MG63 (cell line): ENCODE results near the gene AP3S1. TPM values are rescaled to one million over a fixed set of nuclear protein-coding genes. Genes with fewer than 3 reads are reported as not detected.

Experiments
- total RNA-seq: library from RNA; depleted of rRNA; stranded (reverse); fragments of >200 nt; shearing (Covaris generic); gene quantifications from 2 replicates; pipeline ENCODE4 v1.2.3, GENCODE V29; 2014; ENCODE audit warnings: low replicate concordance; rRNA removed

Gene AP3S1
- total RNA-seq, 1 experiment from 2014 or later, result 50.5 TPM

Other genes with a start within 250 kb of the AP3S1 start
- gene TICAM2, start 239.5 kb upstream of the AP3S1 start, total RNA-seq, result 1.2 and 6.3 TPM in 2 replicates
- gene TMED7, start 215.9 kb upstream of the AP3S1 start, total RNA-seq, result 57.0 and 78.8 TPM in 2 replicates
- not detected in 2 replicates for gene CDO1, start 25.3 kb upstream of the AP3S1 start, total RNA-seq
- gene ATG12, start 370 bp upstream of the AP3S1 start, total RNA-seq, result 102 and 108 TPM in 2 replicates
- gene LVRN, start 120.5 kb downstream of the AP3S1 start, total RNA-seq, result 0.10 TPM in 1 of 2 replicates, not detected in the other
- gene ARL14EPL, start 190.5 kb downstream of the AP3S1 start, total RNA-seq, result not detected in 2 replicates
- gene COMMD10, start 243.1 kb downstream of the AP3S1 start, total RNA-seq, result 37.3 and 58.3 TPM in 2 replicates